Measurements from ENCODE around the gene NR5A1. TPM values are rescaled to one million over a fixed set of nuclear protein-coding genes. Genes with fewer than 3 reads are reported as not detected.

NR5A1 gene
- total and polyA plus RNA-seq, 10 of the 15 experiments (the other 5 are each of a cell fraction or from before 2014, with no cell fraction given): 0.06 to 0.24 (median 0.08) TPM; not detected in 5

DNA sequence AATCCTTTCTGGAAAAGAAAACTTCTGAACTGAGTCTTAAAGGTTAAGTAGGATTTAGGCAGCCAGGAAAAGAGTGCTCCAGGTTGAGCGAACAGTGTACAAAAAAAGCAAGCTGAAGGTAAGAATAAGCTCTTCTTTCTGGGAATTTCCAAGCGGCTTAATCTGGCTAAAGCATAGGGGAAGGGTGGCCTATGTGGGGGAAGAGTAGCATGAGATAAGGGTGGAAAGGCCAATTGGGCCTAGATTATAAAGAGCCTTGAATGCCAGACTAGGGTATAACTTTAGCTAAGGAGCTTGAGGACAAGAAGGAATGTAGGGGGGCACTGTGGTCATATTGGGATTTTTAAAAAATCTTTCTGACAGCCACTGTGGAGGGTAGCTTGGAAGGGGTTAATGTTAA is 37.3 kb upstream of the NR5A1 start:
- Histone ChIP-seq H3K27ac (ENCODE audit: control insufficient read depth, insufficient read depth) (no peak overlapping the region), H3K4me1 (ENCODE audit: control insufficient read depth, insufficient read depth, low read length) (no peaks in the 10 kb centered on the region), H4K20me1 (ENCODE audit: control insufficient read depth, insufficient read depth) (no peaks in the 10 kb centered on the region), H3K4me3 (no peak overlapping the region), H3K9me3 (replicated peaks; ENCODE audit: control insufficient read depth, insufficient read depth, low read length) (no peaks in the 10 kb centered on the region), H3K9ac (ENCODE audit: control insufficient read depth, insufficient read depth, low read length) (no peak overlapping the region), H3K36me3 (ENCODE audit: control insufficient read depth in 2 of 2, insufficient read depth in 2 of 2, low read length in 1 of 2) (no peaks in the 10 kb centered on the region), H3K79me2 (ENCODE audit: control insufficient read depth, insufficient read depth, low read length) (no peaks in the 10 kb centered on the region), H2AFZ (ENCODE audit: control insufficient read depth, low read depth, low read length) (no peak overlapping the region), H3K27me3 (replicated peaks in 1 of 2; ENCODE audit: control insufficient read depth in 2 of 2, insufficient read depth in 2 of 2, low read length in 1 of 2) (no peaks in the 10 kb centered on the region), H3K4me2 (ENCODE audit: control insufficient read depth, insufficient read depth) (no peak overlapping the region)
- no peak for FAIRE-seq
- intact Hi-C loops (cut with micrococcal nuclease; ENCODE audit: unreplicated experiment): no loop called here
- ChIA-PET CTCF (interaction anchor here (1.0 to 4.8 kb wide), 5 partner anchors 8 to 129 kb away, joined by 3 to 32 read pairs (median 4); partner anchors contain the start of gene PSMB7), SMC1A (ENCODE audit: uncharacterized antibody, unreplicated experiment) (interaction anchor here (0.8 to 1.9 kb wide), 4 partner anchors 9 to 20 kb away, joined by 3 to 6 read pairs (median 3); no protein-coding TSS in a partner anchor), POLR2A (no interaction called here), RAD21 (ENCODE audit: unreplicated experiment) (no interaction called here)
- in situ Hi-C loops (cut with MboI): no loop called here
- no peak for DNase-seq (ENCODE audit: low read depth, low spot score)
- no peak for ATAC-seq
- BruUV-seq (replicated peaks): no TSS peak
- whole genome bisulfite sequencing (ENCODE audit: insufficient coverage, insufficient replicate concordance, low lambda C conversion rate, missing lambda C conversion rate): 96% methylated on average over 2 of the region's 2 CpGs
- TF ChIP-seq JUND (IDR thresholded peaks at IDR 0.05; ENCODE audit: low read depth, low read length): no peak
- no peak for TF ChIP-seq YY1 (IDR thresholded peaks at IDR 0.05; ENCODE audit: low read depth, low read length)
- no peak for TF ChIP-seq ZNF24 (IDR thresholded peaks at IDR 0.05)
- TF ChIP-seq, protein P1, sequence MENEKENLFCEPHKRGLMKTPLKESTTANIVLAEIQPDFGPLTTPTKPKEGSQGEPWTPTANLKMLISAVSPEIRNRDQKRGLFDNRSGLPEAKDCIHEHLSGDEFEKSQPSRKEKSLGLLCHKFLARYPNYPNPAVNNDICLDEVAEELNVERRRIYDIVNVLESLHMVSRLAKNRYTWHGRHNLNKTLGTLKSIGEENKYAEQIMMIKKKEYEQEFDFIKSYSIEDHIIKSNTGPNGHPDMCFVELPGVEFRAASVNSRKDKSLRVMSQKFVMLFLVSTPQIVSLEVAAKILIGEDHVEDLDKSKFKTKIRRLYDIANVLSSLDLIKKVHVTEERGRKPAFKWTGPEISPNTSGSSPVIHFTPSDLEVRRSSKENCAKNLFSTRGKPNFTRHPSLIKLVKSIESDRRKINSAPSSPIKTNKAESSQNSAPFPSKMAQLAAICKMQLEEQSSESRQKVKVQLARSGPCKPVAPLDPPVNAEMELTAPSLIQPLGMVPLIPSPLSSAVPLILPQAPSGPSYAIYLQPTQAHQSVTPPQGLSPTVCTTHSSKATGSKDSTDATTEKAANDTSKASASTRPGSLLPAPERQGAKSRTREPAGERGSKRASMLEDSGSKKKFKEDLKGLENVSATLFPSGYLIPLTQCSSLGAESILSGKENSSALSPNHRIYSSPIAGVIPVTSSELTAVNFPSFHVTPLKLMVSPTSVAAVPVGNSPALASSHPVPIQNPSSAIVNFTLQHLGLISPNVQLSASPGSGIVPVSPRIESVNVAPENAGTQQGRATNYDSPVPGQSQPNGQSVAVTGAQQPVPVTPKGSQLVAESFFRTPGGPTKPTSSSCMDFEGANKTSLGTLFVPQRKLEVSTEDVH (IDR thresholded peaks at IDR 0.05; ENCODE audit: low read depth, partially characterized antibody): no peak
- TF ChIP-seq EZH2 (IDR thresholded peaks at IDR 0.05; ENCODE audit: borderline replicate concordance, control insufficient read depth, low read depth, low read length): no peak

- Histone ChIP-seq H3K27ac (ENCODE audit: control insufficient read depth, insufficient read depth) (no peak overlapping the region), H3K27me3 (replicated peaks in 1 of 2; ENCODE audit: control insufficient read depth in 2 of 2, insufficient read depth in 2 of 2, low read length in 1 of 2) (no peaks in the 10 kb centered on the region), H2AFZ (ENCODE audit: control insufficient read depth, low read depth, low read length) (no peak overlapping the region), H3K36me3 (ENCODE audit: control insufficient read depth in 2 of 2, insufficient read depth in 2 of 2, low read length in 1 of 2) (no peaks in the 10 kb centered on the region), H3K9ac (ENCODE audit: control insufficient read depth, insufficient read depth, low read length) (no peak overlapping the region), H3K4me2 (ENCODE audit: control insufficient read depth, insufficient read depth) (no peak overlapping the region), H3K4me3 (no peak overlapping the region), H3K79me2 (ENCODE audit: control insufficient read depth, insufficient read depth, low read length) (no peaks in the 10 kb centered on the region), H3K9me3 (replicated peaks; ENCODE audit: control insufficient read depth, insufficient read depth, low read length) (no peaks in the 10 kb centered on the region), H4K20me1 (ENCODE audit: control insufficient read depth, insufficient read depth) (no peaks in the 10 kb centered on the region), H3K4me1 (ENCODE audit: control insufficient read depth, insufficient read depth, low read length) (no peaks in the 10 kb centered on the region)
- SMC1A ChIA-PET (ENCODE audit: uncharacterized antibody, unreplicated experiment): interaction anchor here (0.6 kb wide), 1 partner anchor 80 kb away, joined by 4 read pairs; no protein-coding TSS in a partner anchor
- CTCF ChIA-PET: no interaction called here
- no peak for TF ChIP-seq RBBP5 (conservative IDR thresholded peaks at IDR 0.05)
- TF ChIP-seq SPI1 (IDR thresholded peaks at IDR 0.05; ENCODE audit: borderline replicate concordance, insufficient read depth, low read depth, low read length): peak; percentile 8; the same call in 1 of the 2 replicates
- no peak for TF ChIP-seq ZBTB33 (IDR thresholded peaks at IDR 0.05)
- TF ChIP-seq CEBPB (IDR thresholded peaks at IDR 0.05; ENCODE audit: borderline replicate concordance in 1 of 2, low read depth in 2 of 2, low read length in 2 of 2): no peak
- POLR2A ChIA-PET: no interaction called here
- intact Hi-C loops (cut with micrococcal nuclease; ENCODE audit: unreplicated experiment) (no loop called here), in situ Hi-C loops (cut with MboI) (no loop called here)
- DNase-seq (ENCODE audit: low read depth, low spot score) (no peak), ATAC-seq (no peak), FAIRE-seq (no peak)
- RAD21 ChIA-PET (ENCODE audit: unreplicated experiment): no interaction called here
- no TSS peak for BruUV-seq (replicated peaks)
Measured at GRCh38 chr9:124541824-124542223, 34.6 kb upstream of the NR5A1 start.
